ENCODE measurements around the gene FANCE. TPM values are rescaled to one million over a fixed set of nuclear protein-coding genes. Genes with fewer than 3 reads are reported as not detected.
A peak's percentile ranks its signal among the peaks of the same experiment; 100 is the strongest.

Gene FANCE
- total RNA-seq, 1 experiment from 2014 or later = 12.4 TPM

- no peak for TF ChIP-seq CTCF (IDR thresholded peaks at IDR 0.05; ENCODE audit: insufficient read depth in 1 of 2, low read depth in 1 of 2, low read length in 1 of 2, severe bottlenecking in 1 of 2, unreplicated experiment in 1 of 2)
- no peaks in the 10 kb centered on the region for H3K9me3 Mint-ChIP-seq (ENCODE audit: unreplicated experiment)
- Histone ChIP-seq H3K4me1 (peaks cover 91% of the 10 kb centered on the region), H3K4me3 (ENCODE audit: low read depth, low read length) (no peak overlapping the region), H3K9me3 (no peaks in the 10 kb centered on the region), H3K27me3 (replicated peaks; ENCODE audit: control insufficient read depth, insufficient read depth, low read length) (no peaks in the 10 kb centered on the region), H3K36me3 (ENCODE audit: control insufficient read depth, insufficient read depth, low read length) (no peaks in the 10 kb centered on the region)
- peaks cover 54% of the 10 kb centered on the region for H3K4me1 Mint-ChIP-seq (ENCODE audit: low read depth, unreplicated experiment)
- H3K27me3 Mint-ChIP-seq (ENCODE audit: insufficient read depth, unreplicated experiment) = no peaks in the 10 kb centered on the region
- DNase-seq = no peak
- H3K4me3 Mint-ChIP-seq (ENCODE audit: unreplicated experiment) = peak overlapping the region; percentile 58
- ChIA-PET CTCF (interaction anchor here (0.6 kb wide), 1 partner anchor 32 kb away, joined by 4 read pairs; no protein-coding TSS in a partner anchor), POLR2A (no interaction called here)
- peak overlapping the region; percentile 81 for H3K27ac Mint-ChIP-seq (ENCODE audit: unreplicated experiment)
- H3K36me3 Mint-ChIP-seq (ENCODE audit: insufficient read depth, unreplicated experiment) = peaks cover 21% of the 10 kb centered on the region
- no TSS peak for BruUV-seq (replicated peaks)
- intact Hi-C loops (cut with micrococcal nuclease; ENCODE audit: unreplicated experiment) = no loop called here
These were observed 38.9 kb downstream of the FANCE start for GRCh38 chr6:35490821-35491557.

GRCh38 chr6:35491558-35492257 lies 39.6 kb downstream of the FANCE start:
- POLR2A ChIA-PET = interaction anchor here (0.6 kb wide), 1 partner anchor 1654 kb away, joined by 3 read pairs; no protein-coding TSS in a partner anchor
- Mint-ChIP-seq H3K36me3 (ENCODE audit: insufficient read depth, unreplicated experiment) (peaks cover 14% of the 10 kb centered on the region), H3K4me1 (ENCODE audit: low read depth, unreplicated experiment) (peaks cover 52% of the 10 kb centered on the region), H3K9me3 (ENCODE audit: unreplicated experiment) (no peaks in the 10 kb centered on the region), H3K27ac (ENCODE audit: unreplicated experiment) (peak overlapping the region; percentile 81), H3K27me3 (ENCODE audit: insufficient read depth, unreplicated experiment) (no peaks in the 10 kb centered on the region), H3K4me3 (ENCODE audit: unreplicated experiment) (peak overlapping the region; percentile 58)
- Histone ChIP-seq H3K4me1 (peaks cover 87% of the 10 kb centered on the region), H3K36me3 (ENCODE audit: control insufficient read depth, insufficient read depth, low read length) (no peaks in the 10 kb centered on the region), H3K9me3 (no peaks in the 10 kb centered on the region), H3K4me3 (ENCODE audit: low read depth, low read length) (no peak overlapping the region), H3K27me3 (replicated peaks; ENCODE audit: control insufficient read depth, insufficient read depth, low read length) (no peaks in the 10 kb centered on the region)
- intact Hi-C loops (cut with micrococcal nuclease; ENCODE audit: unreplicated experiment) = no loop called here
- no peak for TF ChIP-seq CTCF (IDR thresholded peaks at IDR 0.05; ENCODE audit: insufficient read depth in 1 of 2, low read depth in 1 of 2, low read length in 1 of 2, severe bottlenecking in 1 of 2, unreplicated experiment in 1 of 2)
- DNase-seq = peak; percentile 74 to 75
- BruUV-seq (replicated peaks) = no TSS peak
- CTCF ChIA-PET = interaction anchor here (0.6 kb wide), 1 partner anchor 32 kb away, joined by 4 read pairs; no protein-coding TSS in a partner anchor

GRCh38 chr6:35492258-35492973 lies 40.3 kb downstream of the FANCE start:
- no peaks in the 10 kb centered on the region for H3K9me3 Mint-ChIP-seq (ENCODE audit: unreplicated experiment)
- H3K27ac Mint-ChIP-seq (ENCODE audit: unreplicated experiment) = peak overlapping the region; percentile 50
- no peak for TF ChIP-seq CTCF (IDR thresholded peaks at IDR 0.05; ENCODE audit: insufficient read depth in 1 of 2, low read depth in 1 of 2, low read length in 1 of 2, severe bottlenecking in 1 of 2, unreplicated experiment in 1 of 2)
- peak overlapping the region; percentile 58 for H3K4me3 Mint-ChIP-seq (ENCODE audit: unreplicated experiment)
- ChIA-PET CTCF (no interaction called here), POLR2A (no interaction called here)
- no peaks in the 10 kb centered on the region for H3K27me3 Mint-ChIP-seq (ENCODE audit: insufficient read depth, unreplicated experiment)
- Histone ChIP-seq H3K27me3 (replicated peaks; ENCODE audit: control insufficient read depth, insufficient read depth, low read length) (no peaks in the 10 kb centered on the region), H3K36me3 (ENCODE audit: control insufficient read depth, insufficient read depth, low read length) (no peaks in the 10 kb centered on the region), H3K9me3 (no peaks in the 10 kb centered on the region), H3K4me3 (ENCODE audit: low read depth, low read length) (no peak overlapping the region), H3K4me1 (peaks cover 80% of the 10 kb centered on the region)
- H3K4me1 Mint-ChIP-seq (ENCODE audit: low read depth, unreplicated experiment) = peaks cover 48% of the 10 kb centered on the region
- no TSS peak for BruUV-seq (replicated peaks)
- DNase-seq = no peak
- peaks cover 10% of the 10 kb centered on the region for H3K36me3 Mint-ChIP-seq (ENCODE audit: insufficient read depth, unreplicated experiment)
- intact Hi-C loops (cut with micrococcal nuclease; ENCODE audit: unreplicated experiment) = no loop called here

Measured in Caco-2 (cell line).